ENCODE results near the gene HDAC8. TPM values are rescaled to one million over a fixed set of nuclear protein-coding genes. Genes with fewer than 3 reads are reported as not detected.

Gene HDAC8
- total RNA-seq, 1 experiment from 2014 or later: 21.4 TPM

DNA sequence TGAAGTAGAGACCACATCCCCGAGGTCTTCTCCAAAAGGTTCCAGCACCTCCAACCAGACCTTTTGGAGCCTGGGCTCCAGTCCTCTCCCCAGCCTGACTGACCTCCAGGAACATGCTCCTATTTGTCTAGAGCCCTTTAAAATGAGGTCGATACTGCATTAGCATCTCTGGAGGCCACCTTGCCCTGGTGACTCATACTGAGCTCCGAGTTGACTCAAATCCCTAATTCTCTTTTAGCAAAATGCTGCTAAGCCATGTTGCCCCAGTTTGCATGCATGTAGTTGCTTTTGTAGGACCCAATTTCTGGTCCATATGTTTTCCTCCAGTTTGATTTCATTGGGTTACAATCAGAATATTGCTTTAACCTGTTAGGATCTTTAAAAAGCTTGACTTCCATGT, 223.5 kb downstream of the HDAC8 start:
- Histone ChIP-seq H3K4ac (ENCODE audit: low read depth, low read length) (no peak overlapping the region), H2BK20ac (ENCODE audit: low read depth, low read length, poor library complexity, severe bottlenecking) (no peak overlapping the region), H3K4me2 (ENCODE audit: insufficient read depth, insufficient read length, low read length) (no peak overlapping the region), H2AFZ (ENCODE audit: low read length) (no peak overlapping the region), H3K23me2 (ENCODE audit: insufficient read length, low read depth, low read length, poor library complexity, severe bottlenecking) (no peaks in the 10 kb centered on the region), H3K18ac (ENCODE audit: insufficient read length, low read depth, low read length) (no peak overlapping the region), H3K27me3 (ENCODE audit: insufficient read depth, low read length) (no peaks in the 10 kb centered on the region), H3K9me3 (ENCODE audit: control insufficient read depth, low read depth, low read length) (peaks cover 37% of the 10 kb centered on the region), H3K23ac (ENCODE audit: insufficient read length, low read depth, low read length) (no peak overlapping the region), H2BK5ac (ENCODE audit: insufficient read length, low read length) (no peak overlapping the region), H3K14ac (ENCODE audit: insufficient read depth, low read length) (no peak overlapping the region), H2BK15ac (ENCODE audit: low read depth, low read length) (no peak overlapping the region), H4K5ac (ENCODE audit: insufficient read length, low read depth, low read length) (no peak overlapping the region), H2BK120ac (ENCODE audit: low read depth, low read length, poor library complexity, severe bottlenecking) (no peak overlapping the region), H2BK12ac (ENCODE audit: insufficient read length, low read depth, low read length) (no peak overlapping the region), H3K79me1 (ENCODE audit: insufficient read depth, low read depth, low read length, poor library complexity, severe bottlenecking) (no peaks in the 10 kb centered on the region), H3T11ph (ENCODE audit: low read length) (no peak overlapping the region), H4K20me1 (ENCODE audit: control insufficient read depth, insufficient read depth, insufficient read length) (no peaks in the 10 kb centered on the region), H4K8ac (replicated peaks; ENCODE audit: insufficient read length, low read depth, low read length) (no peak overlapping the region), H3K27ac (ENCODE audit: insufficient read length, low read depth, low read length) (no peak overlapping the region), H3K9ac (ENCODE audit: extremely low read depth, insufficient read length, low read length) (no peak overlapping the region), H2AK5ac (ENCODE audit: insufficient read length, low read length) (no peak overlapping the region), H3K4me1 (ENCODE audit: insufficient read depth, low read length) (peaks cover 6% of the 10 kb centered on the region; the same call in 1 of the 2 replicates), H3K56ac (ENCODE audit: insufficient read length, low read depth, low read length) (no peak overlapping the region), H4K91ac (ENCODE audit: insufficient read length, low read depth, low read length) (no peak overlapping the region), H3K79me2 (ENCODE audit: insufficient read depth, low read length) (no peaks in the 10 kb centered on the region)
- Mint-ChIP-seq H3K27ac (no peak overlapping the region), H3K9me3 (peaks cover 56 to 63% of the 10 kb centered on the region in 2 experiments), H3K27me3 (ENCODE audit: low read depth) (no peaks in the 10 kb centered on the region; the same call in 1 of the 2 replicates), H3K36me3 (ENCODE audit: insufficient read depth in 1 of 3, low read depth in 3 of 3) (peaks cover 4 to 19% (median 7%) of the 10 kb centered on the region in 3 experiments; a peak in 5 of 7 replicates), H3K4me1 (peaks cover 15 to 16% of the 10 kb centered on the region in 2 experiments), H3K4me3 (no peak overlapping the region)
- WGBS (ENCODE audit: extremely low coverage, insufficient read length, low lambda C conversion rate): no CpG with 5 or more reads among the region's 3 CpGs
- TF ChIP-seq, protein P1, sequence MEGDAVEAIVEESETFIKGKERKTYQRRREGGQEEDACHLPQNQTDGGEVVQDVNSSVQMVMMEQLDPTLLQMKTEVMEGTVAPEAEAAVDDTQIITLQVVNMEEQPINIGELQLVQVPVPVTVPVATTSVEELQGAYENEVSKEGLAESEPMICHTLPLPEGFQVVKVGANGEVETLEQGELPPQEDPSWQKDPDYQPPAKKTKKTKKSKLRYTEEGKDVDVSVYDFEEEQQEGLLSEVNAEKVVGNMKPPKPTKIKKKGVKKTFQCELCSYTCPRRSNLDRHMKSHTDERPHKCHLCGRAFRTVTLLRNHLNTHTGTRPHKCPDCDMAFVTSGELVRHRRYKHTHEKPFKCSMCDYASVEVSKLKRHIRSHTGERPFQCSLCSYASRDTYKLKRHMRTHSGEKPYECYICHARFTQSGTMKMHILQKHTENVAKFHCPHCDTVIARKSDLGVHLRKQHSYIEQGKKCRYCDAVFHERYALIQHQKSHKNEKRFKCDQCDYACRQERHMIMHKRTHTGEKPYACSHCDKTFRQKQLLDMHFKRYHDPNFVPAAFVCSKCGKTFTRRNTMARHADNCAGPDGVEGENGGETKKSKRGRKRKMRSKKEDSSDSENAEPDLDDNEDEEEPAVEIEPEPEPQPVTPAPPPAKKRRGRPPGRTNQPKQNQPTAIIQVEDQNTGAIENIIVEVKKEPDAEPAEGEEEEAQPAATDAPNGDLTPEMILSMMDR (conservative IDR thresholded peaks at IDR 0.05): no peak
- DNase-seq: no peak
